ENCODE results near the gene CSMD2.

The CSMD2 gene

DNA sequence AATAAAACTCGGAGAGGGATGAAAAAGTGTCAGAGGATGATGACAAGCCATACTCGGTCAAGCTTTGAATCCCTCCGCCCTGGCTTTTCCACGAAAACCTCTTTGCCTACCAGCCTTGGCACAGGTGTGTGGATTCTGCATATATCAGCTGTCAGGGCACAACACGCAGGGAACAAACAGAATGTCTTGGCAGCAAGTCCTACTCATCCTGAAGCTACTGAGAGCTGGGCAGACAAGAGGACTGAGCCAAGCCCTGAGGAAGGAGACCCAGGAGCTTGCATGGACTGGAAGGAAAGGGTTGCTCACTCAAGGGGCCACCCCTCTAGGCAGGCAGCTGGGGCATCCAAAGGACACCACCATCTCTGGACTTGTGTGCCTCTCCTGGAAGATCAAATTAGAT is 168.7 kb downstream of the CSMD2 start:
- DNase-seq: no peak

DNA sequence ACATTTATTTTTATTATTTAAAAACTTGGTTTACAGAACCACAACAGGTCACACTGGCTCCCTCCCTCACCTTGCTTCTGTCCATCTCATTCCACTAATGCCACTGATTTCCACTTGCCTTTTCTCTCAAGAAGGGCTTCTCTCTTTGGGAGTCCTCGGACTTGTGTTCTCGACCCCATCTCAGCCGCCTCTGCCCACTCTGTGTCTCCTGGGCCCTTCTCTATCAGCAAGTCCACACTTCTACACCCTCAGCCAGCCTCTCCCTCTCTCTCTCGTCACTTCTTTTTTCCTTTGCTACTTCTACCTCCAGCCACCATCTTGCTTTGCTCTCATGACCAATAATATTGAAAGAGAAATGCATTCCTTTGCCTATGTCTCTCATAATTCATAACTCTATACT is 171.7 kb downstream of the CSMD2 start:
- DNase-seq: no peak

DNA sequence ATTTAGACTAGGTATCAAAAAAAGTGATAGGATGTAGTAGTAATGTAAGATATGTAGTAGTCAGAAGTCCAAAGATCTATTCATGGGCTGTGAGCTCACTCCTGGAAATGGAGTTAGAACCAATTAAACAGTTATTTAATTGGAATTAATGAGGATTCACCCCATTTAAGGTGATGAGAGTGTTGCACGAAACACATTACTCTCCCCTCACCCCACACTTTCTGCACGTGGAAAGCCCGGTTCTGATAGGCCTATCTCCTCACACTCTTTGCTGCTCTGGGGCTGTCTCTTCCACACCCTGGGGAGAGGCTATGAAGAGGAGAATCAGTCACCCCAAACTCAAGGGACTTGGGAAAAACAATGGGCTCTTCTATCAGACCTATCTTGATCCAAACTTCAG is 174.7 kb downstream of the CSMD2 start:
- DNase-seq: no peak

DNA sequence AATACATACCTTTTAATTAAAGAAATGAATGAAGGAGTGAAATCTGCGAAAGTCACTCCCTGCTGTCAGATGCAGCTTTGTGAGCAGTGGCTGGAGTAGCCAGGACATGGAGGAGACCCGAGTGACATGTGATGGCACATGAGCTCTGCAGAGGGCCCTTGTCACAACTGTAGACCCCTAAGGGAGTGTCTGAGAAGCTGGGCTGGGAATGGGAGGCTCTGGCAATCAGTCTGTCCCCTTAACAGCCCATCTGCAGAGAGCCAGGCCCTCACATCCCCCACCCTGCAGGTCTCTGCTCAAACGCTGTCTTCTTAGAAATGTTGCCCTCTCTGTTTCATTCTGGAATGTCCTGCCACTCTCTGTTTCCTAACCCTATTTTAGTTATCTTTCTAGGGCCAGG is 176.9 kb downstream of the CSMD2 start:
- no peak for DNase-seq

DNA sequence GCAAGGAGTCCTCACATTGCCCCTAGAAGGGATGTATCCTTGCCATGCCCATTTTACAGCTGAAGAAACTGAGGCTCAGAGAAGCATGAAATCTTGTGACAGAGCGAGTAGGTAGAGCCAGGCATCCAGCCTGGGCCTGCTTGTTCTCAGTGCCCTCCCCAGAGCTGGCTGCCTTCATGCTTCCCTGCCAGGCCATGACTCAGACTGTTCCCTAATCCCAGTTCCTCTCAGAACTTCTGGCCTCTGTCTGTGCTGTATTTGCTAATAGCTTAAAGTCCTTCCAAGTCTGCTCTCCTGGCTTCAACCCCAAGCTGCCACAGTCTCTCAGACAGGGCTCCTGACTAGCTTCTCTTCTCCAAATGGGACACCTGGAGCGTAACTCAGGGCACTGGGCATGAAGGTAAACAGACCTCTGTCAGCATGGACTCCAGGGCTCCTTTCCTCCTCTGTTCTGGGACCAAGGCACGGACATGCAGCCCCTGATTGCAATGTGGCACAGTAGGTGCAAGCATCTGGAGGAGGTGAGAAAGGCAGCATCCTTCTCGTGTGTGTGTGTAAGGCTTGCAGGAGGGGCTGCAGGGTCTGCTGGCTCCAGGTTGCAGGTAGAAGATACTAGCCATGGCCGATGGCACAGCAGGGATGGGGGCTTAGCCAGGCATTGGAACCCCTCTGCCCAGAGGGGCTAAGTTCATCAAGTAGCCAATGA is 178.5 kb downstream of the CSMD2 start:
- DNase-seq: no peak

DNA sequence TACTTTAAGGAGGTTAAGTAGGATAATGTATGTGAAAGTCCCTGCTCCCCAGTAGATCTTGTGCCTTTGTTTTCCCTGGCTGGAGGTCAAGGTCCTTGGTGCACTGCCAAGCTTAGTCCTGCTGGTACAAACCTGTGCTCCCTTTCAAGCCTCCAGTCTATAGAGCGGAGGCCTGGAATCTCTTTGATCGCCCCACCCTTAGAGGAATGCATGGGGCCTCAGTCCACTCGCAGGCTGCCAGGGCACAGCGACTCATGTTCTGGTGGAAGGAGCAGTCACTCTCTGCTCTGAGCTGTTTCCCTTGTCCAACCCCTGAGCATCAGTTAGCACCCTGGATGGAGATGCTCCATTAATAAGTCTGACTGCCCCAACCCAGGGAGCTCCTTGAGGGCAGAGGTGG is 179.4 kb downstream of the CSMD2 start:
- DNase-seq: no peak

DNA sequence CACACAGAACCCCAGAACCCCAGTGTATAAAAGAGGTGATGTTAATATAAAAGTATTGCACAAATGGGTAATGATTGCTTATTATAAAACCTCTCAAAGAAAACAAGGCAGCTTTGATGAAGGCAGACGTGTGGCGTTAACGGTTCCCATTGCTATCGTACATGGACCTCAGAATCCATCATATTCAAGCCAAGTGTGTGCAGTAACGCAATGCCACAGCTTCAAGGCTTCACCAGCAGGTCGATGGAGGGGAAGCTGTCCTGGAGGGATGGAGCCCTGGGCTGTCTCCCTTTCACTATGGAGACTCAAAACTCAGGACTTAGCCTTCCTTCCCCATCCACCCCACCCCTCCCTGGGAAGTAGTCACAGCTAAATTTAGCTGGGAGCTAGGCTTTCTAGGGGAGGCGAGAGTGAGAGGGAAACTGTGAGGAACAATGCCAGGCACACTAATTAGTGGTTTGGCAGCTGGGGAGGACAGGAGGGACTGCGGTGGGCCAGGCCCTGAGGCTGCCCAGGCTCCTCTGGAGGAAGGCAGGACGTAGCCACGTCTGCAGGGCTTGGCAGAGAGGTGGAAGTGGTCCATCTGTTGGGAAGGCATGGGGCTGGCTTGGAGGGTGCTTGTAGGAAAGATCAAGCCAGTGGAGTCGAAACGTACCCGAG is 180.0 kb downstream of the CSMD2 start:
- no peak for DNase-seq

DNA sequence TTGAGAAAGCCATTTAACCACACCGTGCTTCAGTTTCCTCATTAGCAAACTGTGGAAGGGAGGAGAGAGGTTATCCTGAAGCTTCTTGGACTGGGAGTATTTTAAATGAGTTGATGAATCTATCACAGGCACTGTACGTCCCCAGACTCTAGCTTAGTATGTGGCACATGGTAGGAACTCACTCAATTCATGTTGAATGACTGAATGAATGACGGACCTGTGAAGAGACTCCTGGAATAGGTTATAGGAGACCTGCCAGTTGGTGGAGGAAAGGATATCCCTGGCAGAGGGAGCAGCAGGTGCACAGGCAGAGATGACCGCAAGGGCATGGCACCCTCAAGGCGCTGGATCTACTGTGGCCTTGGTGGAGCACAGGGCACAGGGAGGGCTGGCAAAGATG is 182.6 kb downstream of the CSMD2 start:
- DNase-seq: no peak

DNA sequence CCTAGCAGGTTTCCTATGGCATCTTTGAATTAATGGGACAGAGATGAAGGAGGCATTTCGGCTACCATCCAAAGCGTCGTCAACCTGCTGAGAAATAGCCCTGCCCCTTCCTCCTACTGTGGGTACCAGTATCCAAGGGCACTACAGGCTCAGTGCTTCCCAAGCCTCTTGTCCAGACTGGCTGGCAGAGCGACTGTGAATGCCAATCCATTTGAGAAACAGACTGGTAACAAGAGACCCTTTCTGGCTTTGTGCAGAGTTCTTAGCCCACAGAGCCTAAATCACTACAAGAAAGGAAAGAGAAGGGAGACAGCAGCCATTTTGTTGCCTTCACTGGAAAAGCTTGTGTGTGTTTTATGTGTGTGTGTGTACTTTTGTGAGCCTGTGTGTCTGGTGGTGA is 185.7 kb downstream of the CSMD2 start:
- DNase-seq: no peak

DNA sequence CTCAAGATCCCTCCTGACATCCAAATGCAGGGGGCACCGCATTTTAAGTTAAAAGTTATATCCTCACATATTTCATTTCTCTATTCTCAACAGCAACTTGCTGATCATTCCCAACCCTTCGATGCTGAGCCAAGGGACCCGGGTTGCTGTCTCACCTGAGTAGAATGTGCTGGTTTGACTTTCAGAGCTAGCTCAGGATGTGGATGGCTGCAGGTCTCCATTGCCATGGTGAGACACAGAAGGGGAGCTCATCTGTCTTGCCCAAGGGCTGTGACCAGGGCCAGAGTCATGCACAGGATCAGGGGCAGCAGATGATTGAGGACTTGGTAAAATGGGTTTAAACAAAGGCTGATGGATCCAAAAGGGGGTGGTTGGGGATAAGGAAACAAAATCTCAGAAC is 189.1 kb downstream of the CSMD2 start:
- no peak for DNase-seq

DNA sequence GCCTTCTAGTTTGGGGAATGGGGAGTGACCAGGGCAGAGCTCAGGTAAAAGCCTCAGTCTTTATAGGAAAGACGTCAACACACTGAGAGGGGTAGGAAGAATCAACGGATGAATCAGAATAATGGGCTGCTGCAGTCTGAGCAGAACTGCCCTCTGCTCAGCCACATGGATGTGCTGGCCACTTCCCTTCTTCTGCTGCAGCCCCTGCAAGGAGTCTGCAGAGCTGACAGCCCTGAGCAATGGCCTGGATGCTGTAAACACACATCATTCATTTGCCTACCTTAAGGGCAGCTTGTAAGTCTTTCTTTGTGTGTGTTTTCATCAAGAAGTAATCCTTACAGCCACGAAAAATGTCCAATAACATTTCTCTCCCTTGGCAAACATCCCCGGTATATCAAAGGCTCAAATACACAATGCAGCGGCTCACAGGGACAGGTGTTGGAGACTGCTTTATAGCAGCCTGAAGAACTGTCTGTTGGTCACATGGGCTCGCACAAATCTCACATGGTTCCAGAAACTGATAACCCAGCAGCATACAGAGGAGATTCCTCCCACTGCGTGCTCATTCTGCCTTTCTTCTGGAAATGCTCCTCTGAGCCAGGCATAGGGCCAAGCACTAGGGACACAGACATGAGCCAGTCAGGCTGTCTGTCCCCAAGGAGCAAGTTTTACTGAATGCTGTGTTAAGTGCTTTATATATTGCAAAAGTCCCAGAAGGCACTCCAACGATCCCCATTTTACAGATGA is 191.1 kb downstream of the CSMD2 start:
- no peak for DNase-seq

DNA sequence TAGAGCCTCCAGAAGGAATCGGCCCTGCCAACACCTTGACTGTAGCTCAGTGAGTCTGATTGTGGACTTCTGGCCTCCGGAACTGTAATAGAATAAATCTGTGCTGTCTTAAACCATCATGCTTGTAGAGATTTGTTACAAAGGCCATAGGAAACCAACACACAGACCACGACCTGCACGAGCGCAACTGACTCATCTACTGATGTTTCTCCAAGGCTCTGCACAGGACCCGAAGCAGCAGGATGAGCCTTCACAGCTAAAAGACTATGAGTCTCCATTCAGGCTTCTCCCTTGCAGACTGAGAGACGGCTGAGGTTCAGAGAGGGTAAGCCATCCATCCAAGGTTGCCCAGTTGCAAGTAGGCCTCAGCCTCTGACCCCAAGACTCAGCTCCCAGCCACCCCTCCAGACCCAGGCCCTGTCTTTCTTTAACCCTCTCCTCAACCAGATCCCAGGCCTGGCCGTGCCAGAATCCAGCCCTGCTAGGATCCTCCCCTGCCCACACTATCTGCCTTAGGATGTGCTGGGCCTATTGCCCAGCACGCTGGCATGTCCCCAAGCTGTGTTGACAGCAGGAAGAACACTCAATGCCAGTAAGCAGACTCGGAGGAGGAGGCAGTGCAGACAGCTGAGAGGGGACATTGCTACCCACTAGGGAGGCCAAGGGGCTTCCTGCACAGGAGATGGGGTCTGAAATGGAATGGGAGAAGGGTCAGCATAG is 192.2 kb downstream of the CSMD2 start:
- DNase-seq: no peak

DNA sequence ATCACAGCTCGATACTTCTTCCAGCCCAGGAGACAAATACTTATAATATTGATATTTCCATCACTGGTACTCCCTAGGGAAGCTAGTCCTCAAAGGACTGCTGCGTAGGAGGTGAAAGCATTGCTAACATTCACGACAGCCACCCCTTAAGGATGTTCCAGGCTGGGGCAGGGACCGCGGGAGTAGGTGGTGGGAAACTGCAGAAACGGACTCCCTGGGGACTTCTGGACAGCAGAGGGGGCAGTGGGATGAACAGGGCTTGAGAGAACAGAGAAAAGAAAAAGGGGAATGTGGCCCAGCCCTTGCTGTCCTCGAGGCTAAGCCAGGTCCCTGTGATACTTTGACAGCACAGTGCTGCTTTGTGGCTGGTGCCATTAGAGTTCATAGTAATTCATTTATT is 193.1 kb downstream of the CSMD2 start:
- no peak for DNase-seq

DNA sequence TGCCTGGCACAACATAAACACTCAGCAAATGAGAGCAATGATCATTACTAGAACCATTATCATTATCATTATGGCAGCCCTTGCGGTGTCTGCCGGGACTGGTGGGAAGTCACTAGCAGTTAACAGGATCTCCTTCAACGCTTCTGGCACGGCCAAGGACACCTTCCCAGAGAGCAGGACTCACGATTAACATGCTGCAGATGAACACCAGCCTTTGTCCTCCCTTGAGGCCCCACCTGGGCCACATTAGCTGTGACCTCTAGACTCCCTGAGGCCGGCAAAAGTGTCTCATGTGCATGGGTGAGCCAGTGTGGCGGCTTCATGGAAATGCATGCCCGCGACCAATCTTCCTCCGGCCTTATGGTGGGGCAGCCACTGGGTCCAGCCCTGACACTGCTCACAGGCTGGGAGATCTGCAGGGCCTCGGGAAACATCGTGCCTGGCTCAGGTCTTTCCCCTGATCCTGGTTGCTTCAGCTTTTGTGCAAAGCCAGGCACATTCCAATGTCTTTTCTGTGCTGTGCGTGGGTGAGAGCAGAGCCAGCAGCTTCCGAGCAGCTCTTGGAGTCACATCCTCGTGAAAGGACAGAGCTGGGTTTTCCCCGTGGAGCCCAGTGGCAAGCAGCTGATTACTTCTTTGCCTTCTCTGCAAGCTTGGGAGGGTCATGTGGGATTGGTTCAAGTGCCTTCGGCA is 193.9 kb downstream of the CSMD2 start:
- DNase-seq: no peak

DNA sequence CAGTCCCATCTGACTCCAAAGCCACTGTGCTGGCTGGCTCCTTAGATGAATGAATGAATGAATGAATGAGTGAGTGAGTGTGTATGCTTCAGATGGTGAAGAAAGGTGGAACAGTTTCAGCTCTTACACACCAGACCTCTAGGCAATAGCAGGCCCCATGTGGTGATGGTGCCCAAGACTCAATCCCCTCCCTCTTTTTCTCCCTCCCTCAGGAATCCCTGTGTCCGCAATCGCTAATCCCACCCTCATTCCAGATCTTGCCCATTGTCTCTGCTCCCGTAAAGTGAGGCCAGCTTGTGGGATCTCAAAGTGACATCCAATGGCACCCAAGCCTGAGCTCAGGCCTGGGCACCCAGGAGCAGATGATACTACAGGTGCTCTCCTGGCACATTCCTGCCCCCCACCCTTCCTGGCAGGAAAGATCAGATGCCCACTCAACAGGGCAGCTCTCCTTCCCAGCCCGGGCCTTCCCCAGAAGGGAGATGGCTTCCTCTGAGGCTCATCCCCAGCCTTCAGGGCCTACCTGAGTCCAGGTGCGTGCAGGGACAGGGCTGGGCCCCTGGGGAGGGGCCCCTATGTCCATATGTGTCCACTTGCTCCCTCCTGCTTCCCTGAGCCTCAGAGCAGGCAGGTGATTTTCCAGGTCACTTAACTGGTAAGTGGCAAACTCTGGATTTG is 194.7 kb downstream of the CSMD2 start:
- DNase-seq: no peak

DNA sequence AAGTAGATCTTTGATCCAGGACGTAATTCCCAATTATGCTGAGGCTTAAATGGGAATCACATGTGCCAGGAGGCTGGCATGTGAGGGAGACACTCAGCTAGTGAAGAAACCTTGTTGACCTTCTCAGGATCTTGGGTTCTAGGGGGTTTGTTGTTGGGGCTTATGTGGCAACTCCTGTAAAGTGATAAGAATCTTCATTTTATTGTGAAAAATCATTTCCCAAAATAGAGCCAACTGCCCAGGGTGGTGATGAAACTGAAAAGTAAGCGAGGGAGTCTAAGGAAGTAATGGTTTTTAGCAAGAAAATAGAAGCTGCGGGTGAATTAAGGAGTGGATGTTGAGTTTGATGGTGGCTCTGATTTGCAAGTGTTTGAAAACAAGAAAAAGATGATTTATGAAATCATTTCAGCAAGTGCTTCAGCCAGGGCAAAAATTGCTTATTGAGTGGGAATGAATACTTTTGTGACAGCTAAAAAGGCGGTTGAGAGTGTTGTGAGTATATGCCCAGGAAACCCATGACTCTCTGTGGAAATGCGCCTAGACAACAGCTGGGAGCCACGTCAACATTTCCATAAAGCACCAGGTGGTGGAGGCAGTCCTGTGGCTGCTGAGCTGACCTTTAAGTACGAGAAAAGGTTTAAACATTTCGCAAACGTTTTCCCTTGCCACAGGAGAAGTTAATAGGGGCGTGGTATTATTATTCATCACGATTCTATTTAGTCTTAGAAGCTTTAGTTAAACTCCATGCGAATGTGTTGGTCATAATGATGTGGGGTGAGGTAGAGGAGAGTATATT is 198.5 kb downstream of the CSMD2 start:
- no peak for DNase-seq

DNA sequence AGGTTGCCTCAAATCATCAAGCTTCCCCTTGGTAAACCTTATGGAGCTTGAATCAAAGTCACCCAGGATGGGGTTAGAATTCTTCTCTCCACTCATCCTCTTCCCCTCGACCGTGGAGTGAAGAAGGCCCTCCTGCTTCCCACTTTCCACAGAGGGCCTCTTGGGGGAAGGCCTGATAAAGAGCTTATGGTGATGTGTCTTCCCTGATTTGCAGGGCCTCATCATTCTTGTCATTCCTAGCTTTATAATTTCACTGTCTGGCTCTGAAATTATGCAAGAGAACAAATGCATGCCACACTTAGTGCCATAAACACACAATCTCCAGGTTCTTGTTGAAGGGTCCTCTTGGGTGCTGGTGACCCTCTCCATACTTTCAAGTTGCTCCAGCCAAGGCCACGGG is 199.9 kb downstream of the CSMD2 start:
- DNase-seq: no peak

DNA sequence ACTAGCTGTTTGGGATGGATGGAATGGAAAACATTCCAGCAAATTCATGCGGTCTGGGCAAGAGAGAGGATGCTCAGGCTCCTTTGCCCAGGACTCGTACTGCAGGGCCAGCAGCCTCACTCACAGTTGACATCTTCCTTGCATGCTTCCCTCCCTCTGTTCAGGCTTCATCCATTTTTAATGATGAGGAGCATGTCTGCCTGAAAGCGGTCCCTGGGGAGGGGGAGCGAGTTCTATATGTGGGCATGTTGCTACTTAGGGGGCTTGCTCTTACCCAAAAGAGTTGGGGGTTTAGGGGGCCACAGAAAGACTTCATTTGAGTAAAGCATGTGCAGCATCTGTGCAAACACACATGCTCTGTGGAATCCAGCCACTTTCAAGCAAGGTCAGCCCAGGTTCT is 203.0 kb downstream of the CSMD2 start:
- DNase-seq: no peak

DNA sequence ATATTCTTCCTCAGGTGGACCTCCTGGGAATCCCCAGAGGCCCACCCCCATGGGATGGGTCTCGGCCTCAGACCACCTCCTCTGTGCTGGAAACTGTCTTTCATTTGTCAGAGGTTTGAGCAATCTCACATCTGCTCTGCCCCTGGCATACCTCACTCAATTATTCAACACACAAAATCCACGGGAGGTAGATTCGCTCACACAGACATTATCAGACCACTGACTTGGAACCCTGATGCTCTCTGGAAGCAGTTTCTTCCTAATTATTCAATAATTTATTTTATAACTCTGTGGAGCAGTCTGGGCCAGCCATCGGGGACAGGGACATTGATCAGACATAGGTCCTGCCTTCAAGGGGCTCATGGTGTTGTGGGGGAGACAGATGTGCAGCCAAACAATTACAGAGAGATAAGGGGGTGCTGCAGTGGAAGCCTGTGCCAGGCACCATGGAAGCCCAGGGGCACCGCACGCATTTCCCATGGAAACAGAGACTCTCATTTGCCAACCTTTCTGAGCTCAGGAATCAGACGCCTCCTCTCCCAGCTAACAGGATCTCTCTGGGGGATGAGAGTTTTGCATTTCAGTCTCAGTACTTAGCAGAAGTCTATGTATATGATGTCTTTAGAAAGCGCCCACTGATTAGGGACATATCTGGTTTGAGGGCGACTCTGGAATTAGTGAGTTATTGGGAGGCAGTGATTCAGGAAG is 204.7 kb downstream of the CSMD2 start:
- no peak for DNase-seq

DNA sequence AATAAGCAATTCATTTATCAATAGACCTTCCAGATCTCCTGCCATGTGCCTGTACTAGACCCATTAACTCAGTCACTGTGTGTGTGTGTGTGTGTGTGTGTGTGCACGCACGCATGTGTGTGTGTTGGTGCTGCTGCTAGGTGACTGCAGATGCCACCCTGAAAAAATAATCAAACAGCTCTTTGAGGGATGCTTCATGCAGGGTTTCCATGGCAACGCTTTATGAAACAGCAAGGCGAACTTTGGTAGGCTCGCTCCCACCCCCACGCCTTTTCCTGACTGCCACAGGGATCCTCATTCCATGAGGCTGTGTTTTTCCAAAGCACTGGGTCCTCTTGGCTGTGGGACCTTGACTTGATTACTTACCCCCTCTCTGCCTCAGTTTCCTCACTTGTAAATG is 207.2 kb downstream of the CSMD2 start:
- DNase-seq: no peak

DNA sequence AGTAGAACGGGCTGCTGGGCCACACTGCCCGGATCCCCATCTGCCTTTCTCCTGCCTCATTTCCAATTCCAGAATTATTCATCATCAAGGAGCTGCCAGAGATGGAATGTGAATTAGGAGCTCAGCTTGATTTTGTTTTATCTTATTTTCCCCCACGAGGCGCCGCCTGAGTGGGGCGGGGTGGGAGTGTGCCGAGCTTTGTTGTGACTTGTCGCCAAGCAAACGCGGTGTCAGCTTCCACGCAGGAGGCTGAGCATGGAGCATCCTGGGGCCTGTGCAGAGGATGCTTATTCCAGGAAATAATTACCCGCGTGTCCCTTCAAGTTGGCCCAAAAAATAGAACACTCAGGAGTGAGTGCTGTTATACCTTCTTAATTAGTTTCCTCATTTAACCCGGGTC is 209.9 kb downstream of the CSMD2 start:
- DNase-seq: no peak

All from activated CD4-positive, CD25-positive, alpha-beta regulatory T cell (primary cell).